B cell (primary cell): ENCODE results near the gene MAZ. TPM values are rescaled to one million over a fixed set of nuclear protein-coding genes. Genes with fewer than 3 reads are reported as not detected.
A peak's percentile ranks its signal among the peaks of the same experiment; 100 is the strongest.

Experiments
- ATAC-seq: fragments of 200-7000 bp; cut with Tn5 transposase; one replicate; pipeline ENCODE4 v1.10.0; 2021; ENCODE audit warnings: low read depth, mild to moderate bottlenecking, moderate number of reproducible peaks, moderate library complexity
- CTCF ChIA-PET: fragments of 350-600 bp; sonication (Branson Sonifier 250); formaldehyde crosslinking; loops from one replicate; lab custom pipeline; 2021; ENCODE audit warnings: antibody characterized with exemption, inconsistent platforms; lab: Charles Lee
- POLR2A ChIA-PET: fragments of 350-600 bp; sonication (Branson Sonifier 250); formaldehyde crosslinking; loops from one replicate; lab custom pipeline; 2021; ENCODE audit warnings: antibody characterized with exemption; lab: Charles Lee
- DNase-seq: peaks from one replicate; pipeline ENCODE4 v3.0.0; 2013
- H2AFZ ChIP-seq: 2 replicates; pipeline ENCODE4 v1.6.1; 2012; ENCODE audit warnings: mild to moderate bottlenecking, low read depth, low read length; ENCODE audit not compliant: insufficient read depth, poor library complexity, severe bottlenecking
- H3K27ac ChIP-seq, 2 donors: 1 replicate in 1 of 2; 2 replicates in 1 of 2; pipeline ENCODE4 v1.5.1; 2012 to 2013; ENCODE audit warnings: low read length in 2 of 2, mild to moderate bottlenecking in 2 of 2, moderate library complexity in 1 of 2
- H3K27me3 ChIP-seq, 4 experiments: fragments of 200-600 bp in 1 of 4; sonication (generic) in 1 of 4; replicated peaks in 1 of 4; 1 replicate in 2 of 4; 2 replicates in 2 of 4; pipeline versions ENCODE4 v1.6.1 to v1.7.0; 2013 to 2016; ENCODE audit warnings: low read length in 3 of 4, mild to moderate bottlenecking in 2 of 4, mixed read lengths in 1 of 4, moderate library complexity in 1 of 4; ENCODE audit not compliant: insufficient read depth in 4 of 4, control insufficient read depth in 3 of 4; ENCODE audit errors: control extremely low read depth in 1 of 4
- H3K36me3 ChIP-seq, 2 experiments: replicated peaks in 1 of 2; 1 replicate in 1 of 2; 2 replicates in 1 of 2; pipeline versions ENCODE4 v1.6.1 to v1.7.1; 2013; ENCODE audit warnings: low read length in 1 of 2; ENCODE audit not compliant: insufficient read depth in 2 of 2, control insufficient read depth in 1 of 2; ENCODE audit errors: control extremely low read depth in 1 of 2, extremely low read depth in 1 of 2
- H3K4me1 ChIP-seq, 2 donors: fragments of 200-600 bp in 1 of 2; sonication (generic) in 1 of 2; 1 replicate in 1 of 2; 2 replicates in 1 of 2; pipeline versions ENCODE4 v1.5.1 to v1.6.1; 2013 to 2017; ENCODE audit warnings: low read length in 2 of 2; ENCODE audit not compliant: control insufficient read depth in 2 of 2, insufficient read depth in 2 of 2
- H3K4me2 ChIP-seq: replicated peaks from 2 replicates; pipeline ENCODE3; 2012; ENCODE audit warnings: mild to moderate bottlenecking, low read depth, low read length; ENCODE audit not compliant: poor library complexity, severe bottlenecking
- H3K4me3 ChIP-seq, 5 experiments: fragments of 200-600 bp in 1 of 5; sonication (generic) in 1 of 5; 1 replicate in 3 of 5; 2 replicates in 2 of 5; pipeline versions ENCODE4 v1.5.1 to v1.7.0; 2011 to 2016; ENCODE audit warnings: low read length in 4 of 5, mild to moderate bottlenecking in 4 of 5, low read depth in 2 of 5, control low read depth in 1 of 5, moderate library complexity in 1 of 5; ENCODE audit not compliant: insufficient read depth in 1 of 5; ENCODE audit errors: control extremely low read depth in 1 of 5, extremely low read depth in 1 of 5
- H3K79me2 ChIP-seq: fragments of 200-600 bp; sonication (generic); one replicate; pipeline ENCODE4 v1.6.0; 2016; ENCODE audit warnings: low read length; ENCODE audit not compliant: control insufficient read depth, insufficient read depth
- H3K9ac ChIP-seq: fragments of 200-600 bp; sonication (generic); 2 replicates; pipeline ENCODE4 v1.6.1; 2017; ENCODE audit warnings: mild to moderate bottlenecking, low read length, moderate library complexity
- H3K9me3 ChIP-seq, 3 donors: one replicate each; pipeline versions ENCODE4 v1.6.1 to v1.7.1; 2013; ENCODE audit warnings: low read length in 2 of 3; ENCODE audit not compliant: control insufficient read depth in 2 of 3, insufficient read depth in 1 of 3; ENCODE audit errors: control extremely low read depth in 1 of 3
- H4K20me1 ChIP-seq: 2 replicates; pipeline ENCODE4 v1.6.0; 2012; ENCODE audit warnings: mild to moderate bottlenecking, low read length; ENCODE audit not compliant: insufficient read depth, control insufficient read depth, poor library complexity, severe bottlenecking
- H3K27ac Mint-ChIP-seq: one replicate; pipeline ENCODE4 v1.8.0; 2021; ENCODE audit warnings: mixed read lengths
- H3K27me3 Mint-ChIP-seq: one replicate; pipeline ENCODE4 v1.8.0; 2021; ENCODE audit warnings: mixed read lengths
- H3K4me1 Mint-ChIP-seq: one replicate; pipeline ENCODE4 v1.8.0; 2021; ENCODE audit warnings: mixed read lengths
- H3K4me3 Mint-ChIP-seq: one replicate; pipeline ENCODE4 v1.8.0; 2021; ENCODE audit warnings: mixed read lengths
- H3K9me3 Mint-ChIP-seq: one replicate; pipeline ENCODE4 v1.8.0; 2022; ENCODE audit warnings: mixed read lengths; ENCODE audit not compliant: insufficient read depth
- CTCF ChIP-seq: fragments of 200-600 bp; IDR thresholded peaks from one replicate; pipeline ENCODE4 v1.8.0; 2022; ENCODE audit warnings: antibody characterized with exemption, mild to moderate bottlenecking
- EZH2 ChIP-seq: IDR thresholded peaks from 2 replicates; pipeline ENCODE4 v1.6.1; 2012; ENCODE audit warnings: borderline replicate concordance, low read depth, mild to moderate bottlenecking, moderate library complexity, low read length; ENCODE audit not compliant: insufficient read depth, poor library complexity, severe bottlenecking
- WGBS: methylation state at CpG from one replicate; pipeline ENCODE4 v1.1.5; 2013; ENCODE audit warnings: missing lambda C conversion rate; ENCODE audit not compliant: insufficient coverage; 5-methylcytosine and 5-hydroxymethylcytosine counted together
- intact Hi-C: fragments of 100-400 bp; cut with micrococcal nuclease; formaldehyde crosslinking; loops from one replicate; pipeline ENCODE4 v1.10.0; 2022
- polyA plus RNA-seq: library from polyadenylated mRNA; depleted of rRNA; stranded (reverse); fragments of >200 nt; gene quantifications from 2 replicates; pipeline ENCODE4 v1.2.3, GENCODE V29; 2012
- total RNA-seq, 2 donors: library from RNA; stranded (reverse); fragments of 120-200 nt in 1 of 2; gene quantifications; 1 replicate in 1 of 2; 2 replicates in 1 of 2; pipeline versions ENCODE4 v1.2.3 to v1.2.4, GENCODE V29; 2013 to 2022

MAZ gene
- total and polyA plus RNA-seq, 2 donors (not counting 1 experiment from before 2014, with no cell fraction given) = 170 to 198 TPM

- POLR2A ChIA-PET = no interaction called here
- H3K4me2 ChIP-seq = peak overlapping the region; percentile 99
- H3K4me3 Mint-ChIP-seq = peak overlapping the region; percentile 88
- no peak overlapping the region for H3K9ac ChIP-seq
- no peak overlapping the region for H3K4me3 ChIP-seq
- intact Hi-C loops = loop anchor here (5.0 to 10.0 kb wide), 2 partner anchors 108 to 215 kb away; no protein-coding TSS in a partner anchor
- no peak for ATAC-seq
- H3K27ac ChIP-seq = no peak overlapping the region
- H3K27me3 Mint-ChIP-seq = no peaks in the 10 kb centered on the region
- H3K4me1 ChIP-seq = peaks cover 54 to 59% of the 10 kb centered on the region in 2 donors
- peak; percentile 34 for DNase-seq
- TF ChIP-seq CTCF (no peak), EZH2 (no peak)
- H3K79me2 ChIP-seq = peaks cover 34% of the 10 kb centered on the region
- H3K36me3 ChIP-seq = peaks cover 2 to 18% of the 10 kb centered on the region in 2 experiments
- H2AFZ ChIP-seq = no peak overlapping the region
- H3K27me3 ChIP-seq = peaks cover 0 to 13% (median 5%) of the 10 kb centered on the region in 4 experiments
- peaks cover 50% of the 10 kb centered on the region for H3K4me1 Mint-ChIP-seq
- no peaks in the 10 kb centered on the region for H3K9me3 Mint-ChIP-seq
- peaks cover 39% of the 10 kb centered on the region for H4K20me1 ChIP-seq
- WGBS = 34% methylated on average over 13 of the region's 23 CpGs
- H3K9me3 ChIP-seq = peaks cover 0 to 5% (median 0%) of the 10 kb centered on the region in 3 donors
- CTCF ChIA-PET = interaction anchor here (0.8 kb wide), 1 partner anchor 38 kb away, joined by 3 read pairs; no protein-coding TSS in a partner anchor
- H3K27ac Mint-ChIP-seq = peak overlapping the region; percentile 81
Observed at GRCh38 chr16:29809850-29810698, 3.7 kb downstream of the MAZ start.
